GM23248 (cell line): Measurements from ENCODE around the gene DRC3. TPM values are rescaled to one million over a fixed set of nuclear protein-coding genes. Genes with fewer than 3 reads are reported as not detected.
A peak's percentile ranks its signal among the peaks of the same experiment; 100 is the strongest.

Source experiments
- DNase-seq: peaks from one replicate; pipeline ENCODE4 v3.0.0-alpha.2; 2015
- H2AFZ ChIP-seq: fragments of 200-600 bp; sonication (generic); 2 replicates; pipeline ENCODE4 v1.6.1; 2016; ENCODE audit warnings: antibody characterized with exemption
- H3F3A ChIP-seq: fragments of 200-600 bp; sonication (generic); 2 replicates; pipeline ENCODE4 v1.6.1; 2016; ENCODE audit warnings: mild to moderate bottlenecking, antibody characterized with exemption, mixed run types; ENCODE audit not compliant: insufficient read depth
- H3K27ac ChIP-seq: fragments of 200-600 bp; sonication (generic); 2 replicates; pipeline ENCODE4 v1.5.1; 2016; ENCODE audit warnings: mild to moderate bottlenecking
- H3K27me3 ChIP-seq: fragments of 200-600 bp; sonication (generic); replicated peaks from 2 replicates; pipeline ENCODE4 v1.6.1; 2016; ENCODE audit warnings: mild to moderate bottlenecking; ENCODE audit not compliant: insufficient read depth
- H3K36me3 ChIP-seq: fragments of 200-600 bp; sonication (generic); 2 replicates; pipeline ENCODE4 v1.6.1; 2016; ENCODE audit warnings: low read depth, mild to moderate bottlenecking
- H3K4me1 ChIP-seq: fragments of 200-600 bp; sonication (generic); 2 replicates; pipeline ENCODE4 v1.6.1; 2016; ENCODE audit warnings: mild to moderate bottlenecking; ENCODE audit not compliant: insufficient read depth
- H3K4me2 ChIP-seq: fragments of 200-600 bp; sonication (generic); one replicate; pipeline ENCODE4 v1.6.1; 2016; ENCODE audit warnings: mild to moderate bottlenecking; ENCODE audit not compliant: unreplicated experiment
- H3K4me3 ChIP-seq: fragments of 200-600 bp; sonication (generic); 2 replicates; pipeline ENCODE4 v1.5.1; 2016; ENCODE audit warnings: mild to moderate bottlenecking
- H3K79me2 ChIP-seq: fragments of 200-600 bp; sonication (generic); 2 replicates; pipeline ENCODE4 v1.6.1; 2016; ENCODE audit warnings: mild to moderate bottlenecking; ENCODE audit not compliant: insufficient read depth
- H3K9ac ChIP-seq: fragments of 200-600 bp; sonication (generic); 2 replicates; pipeline ENCODE4 v1.6.1; 2016; ENCODE audit warnings: mild to moderate bottlenecking
- H3K9me2 ChIP-seq: fragments of 200-600 bp; sonication (generic); 2 replicates; pipeline ENCODE4 v1.6.1; 2016; ENCODE audit warnings: mixed run types, mild to moderate bottlenecking, moderate library complexity; ENCODE audit not compliant: insufficient read depth
- H3K9me3 ChIP-seq: fragments of 200-600 bp; sonication (generic); one replicate; pipeline ENCODE4 v1.6.1; 2017; ENCODE audit warnings: low read depth
- H4K20me1 ChIP-seq: fragments of 200-600 bp; sonication (generic); 2 replicates; pipeline ENCODE4 v1.6.0; 2016; ENCODE audit not compliant: insufficient read depth
- EZH2 ChIP-seq: fragments of 200-600 bp; sonication (generic); IDR thresholded peaks from 2 replicates; pipeline ENCODE4 v1.6.1; 2018; ENCODE audit warnings: antibody characterized with exemption, mild to moderate bottlenecking; ENCODE audit not compliant: insufficient read depth, poor library complexity, severe bottlenecking
- EZH2phosphoT487 ChIP-seq: fragments of 200-600 bp; sonication (generic); IDR thresholded peaks from 2 replicates; pipeline ENCODE4 v1.6.1; 2018; ENCODE audit warnings: antibody characterized with exemption, moderate library complexity, mild to moderate bottlenecking, low read depth; ENCODE audit not compliant: insufficient read depth
- WGBS, 2 experiments: methylation state at CpG; one replicate each; pipeline ENCODE4 v1.1.6; 2015 to 2017; ENCODE audit warnings: low lambda C conversion rate in 2 of 2, low coverage in 1 of 2; ENCODE audit errors: missing lambda C conversion rate in 2 of 2; 5-methylcytosine and 5-hydroxymethylcytosine counted together
- in situ Hi-C: fragments of 300-500 bp; cut with MboI; formaldehyde crosslinking; loops from 2 replicates; pipeline ENCODE4 v1.15.0; 2020
- polyA plus RNA-seq: library from polyadenylated mRNA; unstranded; fragments of >200 nt; fragmentation: Nextera tagmentation; extraction: Ambion mirVana; gene quantifications from 2 replicates; pipeline ENCODE4 v1.2.1, GENCODE V29; 2016
- total RNA-seq: library from RNA; depleted of rRNA; stranded (reverse); fragments of >200 nt; shearing (Covaris generic); gene quantifications from 2 replicates; pipeline ENCODE4 v1.2.3, GENCODE V29; 2014

Gene DRC3
- total and polyA plus RNA-seq, 2 experiments from 2014 or later = 3.2 to 3.6 TPM

GRCh38 chr17:18038149-18038850 is 65.6 kb downstream of the DRC3 start:
- H3K36me3 ChIP-seq = no peaks in the 10 kb centered on the region
- peaks cover 15% of the 10 kb centered on the region for H3F3A ChIP-seq
- in situ Hi-C loops = loop anchor here (25.0 kb wide), 1 partner anchor 351 kb away; the partner anchor contains the start of gene RAI1
- peak; percentile 51 for DNase-seq
- H3K27me3 ChIP-seq = no peaks in the 10 kb centered on the region
- TF ChIP-seq EZH2 (no peak), EZH2phosphoT487 (no peak)
- peaks cover 83% of the 10 kb centered on the region for H3K79me2 ChIP-seq
- peaks cover 30% of the 10 kb centered on the region for H3K4me1 ChIP-seq
- no peaks in the 10 kb centered on the region for H3K9me3 ChIP-seq
- H2AFZ ChIP-seq = peak overlapping the region; percentile 88
- peak overlapping the region; percentile 86 for H3K4me3 ChIP-seq
- H3K27ac ChIP-seq = peak overlapping the region; percentile 37
- H3K9ac ChIP-seq = peak overlapping the region; percentile 83
- H3K4me2 ChIP-seq = peak overlapping the region; percentile 92
- WGBS, 2 experiments = 4 to 7% methylated on average over 13 of the region's 13 CpGs
- no peaks in the 10 kb centered on the region for H3K9me2 ChIP-seq
- H4K20me1 ChIP-seq = 0 out of 2 replicates have a peak, but pooled peaks cover 6% of the 10 kb centered on the region

- TF ChIP-seq EZH2phosphoT487 = no peak
- TF ChIP-seq EZH2 = no peak
- Histone ChIP-seq H3K9ac (peak within 1 kb of the TSS; percentile 89), H3K27ac (peak within 1 kb of the TSS; percentile 37), H3F3A (peaks cover 15% of the 10 kb centered on the region), H3K4me3 (peak within 1 kb of the TSS; percentile 86), H2AFZ (peak within 1 kb of the TSS; percentile 88), H3K9me2 (no peaks in the 10 kb centered on the region), H3K4me2 (peak within 1 kb of the TSS; percentile 97), H3K9me3 (no peaks in the 10 kb centered on the region), H4K20me1 (0 out of 2 replicates have a peak, but pooled peaks cover 6% of the 10 kb centered on the region), H3K27me3 (no peaks in the 10 kb centered on the region), H3K4me1 (peaks cover 31% of the 10 kb centered on the region), H3K36me3 (no peaks in the 10 kb centered on the region), H3K79me2 (peaks cover 84% of the 10 kb centered on the region)
- peak; percentile 100 for DNase-seq
- in situ Hi-C loops = loop anchor here (25.0 kb wide), 1 partner anchor 352 kb away; the partner anchor contains the start of gene RAI1
- WGBS, 2 experiments = 0 to 1% methylated on average over 59 of the region's 67 CpGs
These were observed 66.3 kb downstream of the DRC3 start, which contains the start of the genes ATPAF2 and GID4 for GRCh38 chr17:18038861-18039534. TSS of gene ATPAF2 (minus strand) at chr17:18039168. CDS start at chr17:18039013, 155 bp downstream. TSS of gene GID4 (plus strand) at chr17:18039408. CDS start at chr17:18039465, 57 bp downstream.

GRCh38 chr17:18039535-18040260 is 67.0 kb downstream of the DRC3 start:
- H3K4me1 ChIP-seq = peaks cover 31% of the 10 kb centered on the region
- in situ Hi-C loops = loop anchor here (25.0 kb wide), 1 partner anchor 352 kb away; the partner anchor contains the start of gene RAI1
- peak; percentile 66 for DNase-seq
- peak overlapping the region; percentile 78 for H2AFZ ChIP-seq
- 1 to 2% methylated on average over 30 to 68 of the region's 81 CpGs for WGBS, 2 experiments
- H3K9ac ChIP-seq = peak overlapping the region; percentile 89
- H3K9me3 ChIP-seq = no peaks in the 10 kb centered on the region
- peak overlapping the region; percentile 86 for H3K4me3 ChIP-seq
- TF ChIP-seq EZH2phosphoT487 = no peak
- no peak for TF ChIP-seq EZH2
- H3K27ac ChIP-seq = peak overlapping the region; percentile 29
- H3F3A ChIP-seq = peaks cover 15% of the 10 kb centered on the region
- H3K9me2 ChIP-seq = no peaks in the 10 kb centered on the region
- H3K79me2 ChIP-seq = peaks cover 84% of the 10 kb centered on the region
- no peaks in the 10 kb centered on the region for H3K27me3 ChIP-seq
- H3K4me2 ChIP-seq = peak overlapping the region; percentile 97
- no peaks in the 10 kb centered on the region for H3K36me3 ChIP-seq
- H4K20me1 ChIP-seq = 0 out of 2 replicates have a peak, but pooled peaks cover 6% of the 10 kb centered on the region

GRCh38 chr17:18040261-18040858 is 67.7 kb downstream of the DRC3 start:
- H2AFZ ChIP-seq = peak overlapping the region; percentile 78
- WGBS, 2 experiments = 3 to 9% methylated on average over 6 of the region's 6 CpGs
- peaks cover 88% of the 10 kb centered on the region for H3K79me2 ChIP-seq
- DNase-seq = peak; percentile 35
- H3K36me3 ChIP-seq = no peaks in the 10 kb centered on the region
- peak overlapping the region; percentile 89 for H3K9ac ChIP-seq
- peak overlapping the region; percentile 86 for H3K4me3 ChIP-seq
- in situ Hi-C loops = loop anchor here (25.0 kb wide), 1 partner anchor 353 kb away; the partner anchor contains the start of gene RAI1
- 0 out of 2 replicates have a peak, but pooled peaks cover 6% of the 10 kb centered on the region for H4K20me1 ChIP-seq
- H3K27me3 ChIP-seq = no peaks in the 10 kb centered on the region
- H3F3A ChIP-seq = peaks cover 15% of the 10 kb centered on the region
- H3K4me1 ChIP-seq = peaks cover 31% of the 10 kb centered on the region
- H3K4me2 ChIP-seq = peak overlapping the region; percentile 97
- no peaks in the 10 kb centered on the region for H3K9me3 ChIP-seq
- no peak overlapping the region for H3K27ac ChIP-seq
- no peaks in the 10 kb centered on the region for H3K9me2 ChIP-seq
- TF ChIP-seq EZH2phosphoT487 (no peak), EZH2 (no peak)
